Activated T-helper 9 cell treated with anti-CD3 and anti-CD28 coated beads, Interleukin-2, amount 50 U/mL, for 16 hours (primary cell): Measurements from ENCODE around the gene DCX.

Experiments
- DNase-seq: peaks from one replicate; pipeline ENCODE4 v3.0.0-alpha.2; 2020; ENCODE audit warnings: low read depth

Gene DCX

GRCh38 chrX:111308039-111308438, 104.0 kb downstream of the DCX start:
- DNase-seq = no peak

- DNase-seq = no peak
These were observed 109.7 kb downstream of the DCX start for GRCh38 chrX:111302284-111302683.

GRCh38 chrX:111288841-111289240, 123.2 kb downstream of the DCX start:
- no peak for DNase-seq

GRCh38 chrX:111284631-111285293, 127.2 kb downstream of the DCX start:
- DNase-seq = no peak

GRCh38 chrX:111283446-111283845, 128.5 kb downstream of the DCX start:
- DNase-seq = no peak

- no peak for DNase-seq
These were observed 129.0 kb downstream of the DCX start for GRCh38 chrX:111282991-111283390.

GRCh38 chrX:111282139-111282538, 129.9 kb downstream of the DCX start:
- no peak for DNase-seq

- no peak for DNase-seq
These were observed 141.7 kb downstream of the DCX start, which contains the start of gene CAPN6 for GRCh38 chrX:111270339-111270738. Gene CAPN6 (minus strand): TSS chrX:111270483. CDS start chrX:111263936, 6,547 bp downstream.

- no peak for DNase-seq
These were observed 143.5 kb downstream of the DCX start for GRCh38 chrX:111268506-111268905.

GRCh38 chrX:111265486-111265885, 146.5 kb downstream of the DCX start:
- no peak for DNase-seq

GRCh38 chrX:111264385-111264784, 147.6 kb downstream of the DCX start:
- no peak for DNase-seq

- DNase-seq = no peak
These were observed 149.9 kb downstream of the DCX start for GRCh38 chrX:111262086-111262485.

- no peak for DNase-seq
These were observed 151.5 kb downstream of the DCX start for GRCh38 chrX:111260451-111260850.

GRCh38 chrX:111259559-111259958, 152.4 kb downstream of the DCX start:
- DNase-seq = no peak

- no peak for DNase-seq
These were observed 154.3 kb downstream of the DCX start for GRCh38 chrX:111257733-111258132.

GRCh38 chrX:111254896-111255693, 156.9 kb downstream of the DCX start:
- DNase-seq = no peak

- no peak for DNase-seq
These were observed 167.7 kb downstream of the DCX start for GRCh38 chrX:111244235-111244750.
